H9 (cell line): ENCODE measurements around the gene LRMDA. TPM values are rescaled to one million over a fixed set of nuclear protein-coding genes. Genes with fewer than 3 reads are reported as not detected.

Experiments used
- DNase-seq: peaks from one replicate; pipeline ENCODE4 v3.0.0-alpha.2; 2017
- H2AFZ ChIP-seq: one replicate; pipeline ENCODE4 v1.6.1; 2013; ENCODE audit warnings: mild to moderate bottlenecking, low read length, control low read depth, moderate library complexity
- H2AK5ac ChIP-seq: 2 replicates; pipeline ENCODE4 v1.6.1; 2013; ENCODE audit warnings: low read length, control low read depth, mixed read lengths; ENCODE audit not compliant: insufficient read length
- H2BK120ac ChIP-seq: one replicate; pipeline ENCODE4 v1.6.1; 2013; ENCODE audit warnings: low read depth, mild to moderate bottlenecking, low read length, control low read depth, inconsistent platforms; ENCODE audit not compliant: poor library complexity, severe bottlenecking
- H2BK12ac ChIP-seq: 2 replicates; pipeline ENCODE4 v1.6.1; 2013; ENCODE audit warnings: low read length, control low read depth, mixed read lengths, low read depth; ENCODE audit not compliant: insufficient read length
- H2BK15ac ChIP-seq: 2 replicates; pipeline ENCODE4 v1.6.1; 2013; ENCODE audit warnings: low read depth, low read length, control low read depth
- H2BK20ac ChIP-seq: one replicate; pipeline ENCODE4 v1.6.1; 2013; ENCODE audit warnings: low read depth, mild to moderate bottlenecking, low read length, control low read depth, inconsistent platforms; ENCODE audit not compliant: poor library complexity, severe bottlenecking
- H2BK5ac ChIP-seq: 2 replicates; pipeline ENCODE4 v1.6.1; 2013; ENCODE audit warnings: low read length, control low read depth, mixed read lengths; ENCODE audit not compliant: insufficient read length
- H3K14ac ChIP-seq: 2 replicates; pipeline ENCODE4 v1.6.1; 2013; ENCODE audit warnings: low read length, control low read depth; ENCODE audit not compliant: insufficient read depth
- H3K18ac ChIP-seq: 2 replicates; pipeline ENCODE4 v1.6.1; 2013; ENCODE audit warnings: low read depth, mild to moderate bottlenecking, mixed read lengths, low read length, control low read depth; ENCODE audit not compliant: insufficient read length
- H3K23ac ChIP-seq: 2 replicates; pipeline ENCODE4 v1.6.1; 2013; ENCODE audit warnings: low read length, control low read depth, mixed read lengths, low read depth; ENCODE audit not compliant: insufficient read length
- H3K23me2 ChIP-seq: 2 replicates; pipeline ENCODE4 v1.6.1; 2013; ENCODE audit warnings: low read depth, mild to moderate bottlenecking, mixed read lengths, low read length, control low read depth; ENCODE audit not compliant: insufficient read length, poor library complexity, severe bottlenecking
- H3K27ac ChIP-seq: 2 replicates; pipeline ENCODE4 v1.5.1; 2013; ENCODE audit warnings: low read length, control low read depth, mixed read lengths, low read depth; ENCODE audit not compliant: insufficient read length
- H3K27me3 ChIP-seq: 2 replicates; pipeline ENCODE4 v1.6.1; 2013; ENCODE audit warnings: low read length, control low read depth, inconsistent platforms; ENCODE audit not compliant: insufficient read depth
- H3K4ac ChIP-seq: 2 replicates; pipeline ENCODE4 v1.6.1; 2013; ENCODE audit warnings: low read depth, mild to moderate bottlenecking, control low read depth, inconsistent platforms, low read length, moderate library complexity
- H3K4me1 ChIP-seq: 2 replicates; pipeline ENCODE4 v1.6.1; 2013; ENCODE audit warnings: low read length, control low read depth, inconsistent platforms; ENCODE audit not compliant: insufficient read depth
- H3K4me2 ChIP-seq: 2 replicates; pipeline ENCODE4 v1.6.1; 2013; ENCODE audit warnings: low read length, control low read depth, mixed read lengths; ENCODE audit not compliant: insufficient read length, insufficient read depth
- H3K56ac ChIP-seq: 2 replicates; pipeline ENCODE4 v1.6.1; 2013; ENCODE audit warnings: low read depth, mild to moderate bottlenecking, mixed read lengths, low read length, control low read depth; ENCODE audit not compliant: insufficient read length
- H3K79me1 ChIP-seq: 2 replicates; pipeline ENCODE4 v1.6.1; 2013; ENCODE audit warnings: low read depth, mild to moderate bottlenecking, moderate library complexity, low read length, control low read depth, inconsistent platforms; ENCODE audit not compliant: insufficient read depth, poor library complexity, severe bottlenecking
- H3K79me2 ChIP-seq: 2 replicates; pipeline ENCODE4 v1.6.1; 2013; ENCODE audit warnings: low read length, control low read depth, inconsistent platforms; ENCODE audit not compliant: insufficient read depth
- H3K9ac ChIP-seq: 2 replicates; pipeline ENCODE4 v1.6.1; 2013; ENCODE audit warnings: low read length, control low read depth, mixed read lengths; ENCODE audit not compliant: insufficient read length; ENCODE audit errors: extremely low read depth
- H3K9me3 ChIP-seq: one replicate; pipeline ENCODE4 v1.6.1; 2013; ENCODE audit warnings: low read depth, low read length, inconsistent platforms; ENCODE audit not compliant: control insufficient read depth
- H3T11ph ChIP-seq: one replicate; pipeline ENCODE4 v1.6.1; 2013; ENCODE audit warnings: mild to moderate bottlenecking, low read length, control low read depth, inconsistent platforms
- H4K20me1 ChIP-seq: one replicate; pipeline ENCODE4 v1.6.1; 2013; ENCODE audit not compliant: control insufficient read depth, insufficient read length, insufficient read depth
- H4K5ac ChIP-seq: 2 replicates; pipeline ENCODE4 v1.6.1; 2013; ENCODE audit warnings: low read depth, mild to moderate bottlenecking, mixed read lengths, low read length, control low read depth; ENCODE audit not compliant: insufficient read length
- H4K8ac ChIP-seq: replicated peaks from 2 replicates; pipeline ENCODE4 v1.6.1; 2013; ENCODE audit warnings: low read length, control low read depth, mixed read lengths, low read depth; ENCODE audit not compliant: insufficient read length
- H4K91ac ChIP-seq: 2 replicates; pipeline ENCODE4 v1.6.1; 2013; ENCODE audit warnings: low read depth, mild to moderate bottlenecking, moderate library complexity, mixed read lengths, low read length, control low read depth; ENCODE audit not compliant: insufficient read length
- H3K27ac Mint-ChIP-seq, 3 experiments: 2 replicates in 2 of 3; 3 replicates in 1 of 3; pipeline ENCODE4 v1.8.0; 2020 to 2021; ENCODE audit warnings: mixed read lengths in 3 of 3, mild to moderate bottlenecking in 1 of 3, moderate library complexity in 1 of 3
- H3K27me3 Mint-ChIP-seq: 2 replicates; pipeline ENCODE4 v1.8.0; 2021; ENCODE audit warnings: low read depth, mild to moderate bottlenecking, moderate library complexity, mixed read lengths
- H3K36me3 Mint-ChIP-seq, 3 experiments: 2 replicates in 2 of 3; 3 replicates in 1 of 3; pipeline ENCODE4 v1.8.0; 2020 to 2021; ENCODE audit warnings: low read depth in 3 of 3, mixed read lengths in 3 of 3; ENCODE audit not compliant: insufficient read depth in 1 of 3
- H3K4me1 Mint-ChIP-seq, 2 experiments: 2 replicates each; pipeline ENCODE4 v1.8.0; 2020; ENCODE audit warnings: mixed read lengths in 2 of 2
- H3K4me3 Mint-ChIP-seq, 2 experiments: 2 replicates in 1 of 2; 3 replicates in 1 of 2; pipeline ENCODE4 v1.8.0; 2020 to 2021; ENCODE audit warnings: mild to moderate bottlenecking in 2 of 2, mixed read lengths in 2 of 2, moderate library complexity in 1 of 2
- H3K9me3 Mint-ChIP-seq, 2 experiments: 2 replicates in 1 of 2; 3 replicates in 1 of 2; pipeline ENCODE4 v1.8.0; 2020; ENCODE audit warnings: mild to moderate bottlenecking in 2 of 2, mixed read lengths in 2 of 2, moderate library complexity in 1 of 2
- CTCF ChIP-seq: fragments of 200-600 bp; sonication (generic); conservative IDR thresholded peaks from 3 replicates; pipeline ENCODE4 v1.8.0; 2021; ENCODE audit warnings: antibody characterized with exemption, mild to moderate bottlenecking
- WGBS: extraction: QIAGEN DNeasy Blood & Tissue Kit; methylation state at CpG from one replicate; pipeline ENCODE4 v1.1.7; 2013; ENCODE audit warnings: missing lambda C conversion rate, low lambda C conversion rate, mixed read lengths; ENCODE audit not compliant: insufficient read length; ENCODE audit errors: extremely low coverage; 5-methylcytosine and 5-hydroxymethylcytosine counted together
- total RNA-seq: library from RNA; stranded (reverse); gene quantifications from 2 replicates; pipeline ENCODE4 v1.2.1, GENCODE V29; 2021

Gene LRMDA
- total RNA-seq, 1 experiment from 2014 or later: 1.8 TPM

DNA sequence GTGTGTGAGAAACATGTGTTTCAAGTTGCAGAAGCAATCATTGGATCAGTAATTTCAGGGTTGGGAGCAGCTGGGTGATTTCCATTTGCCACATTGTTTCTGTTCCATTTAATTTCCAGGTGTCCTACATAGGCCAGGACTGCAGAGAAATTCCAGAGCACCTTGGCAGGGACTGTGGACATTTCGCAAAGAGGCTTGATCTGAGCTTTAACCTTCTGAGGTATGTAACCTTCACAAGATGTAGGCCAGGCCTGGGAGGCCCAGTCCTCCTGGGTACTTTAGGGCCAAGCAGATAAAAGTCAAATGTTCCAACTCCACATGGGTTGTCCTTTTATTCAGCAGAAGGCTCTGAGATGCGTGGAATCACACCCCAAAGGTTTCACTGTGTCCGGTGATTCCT, 6.9 kb downstream of the LRMDA start:
- WGBS: no CpG with 5 or more reads among the region's 3 CpGs
- peaks cover 82% of the 10 kb centered on the region for H3K27me3 Mint-ChIP-seq

More for the DNA sequence above, 6.9 kb downstream of the LRMDA start:
- Histone ChIP-seq H3K18ac (no peak overlapping the region), H4K8ac (no peak overlapping the region), H3K23me2 (no peaks in the 10 kb centered on the region), H3K56ac (no peak overlapping the region), H3K23ac (no peak overlapping the region), H4K20me1 (no peaks in the 10 kb centered on the region), H2BK120ac (no peak overlapping the region), H3K4ac (no peak overlapping the region), H3K4me2 (no peak overlapping the region), H3K4me1 (peaks cover 2% of the 10 kb centered on the region; the same call in 1 of the 2 replicates), H3K9ac (no peak overlapping the region), H3K9me3 (no peaks in the 10 kb centered on the region), H3K27me3 (peaks cover 26% of the 10 kb centered on the region; the same call in 1 of the 2 replicates), H2BK20ac (no peak overlapping the region), H2AFZ (no peak overlapping the region), H3K79me2 (no peaks in the 10 kb centered on the region), H3K14ac (no peak overlapping the region), H4K91ac (no peak overlapping the region), H3T11ph (no peak overlapping the region), H2AK5ac (no peak overlapping the region), H3K79me1 (no peaks in the 10 kb centered on the region), H3K27ac (no peak overlapping the region), H2BK15ac (no peak overlapping the region), H2BK5ac (no peak overlapping the region), H4K5ac (no peak overlapping the region), H2BK12ac (no peak overlapping the region)
- TF ChIP-seq CTCF: no peak
- no peak for DNase-seq
- no peak overlapping the region for H3K4me3 Mint-ChIP-seq
- H3K4me1 Mint-ChIP-seq: peaks cover 11 to 17% of the 10 kb centered on the region in 2 experiments
- no peaks in the 10 kb centered on the region; a peak in 1 of 7 replicates for H3K36me3 Mint-ChIP-seq
- no peak overlapping the region for H3K27ac Mint-ChIP-seq
- peaks cover 4 to 9% of the 10 kb centered on the region in 2 experiments; a peak in 4 of 5 replicates for H3K9me3 Mint-ChIP-seq
